Ovary (tissue), 9 donors: ENCODE data around the gene PROP1. TPM values are rescaled to one million over a fixed set of nuclear protein-coding genes. Genes with fewer than 3 reads are reported as not detected.
"Not testable (repeated sequence)": the region's sequence is repeated elsewhere in the genome, so short reads cannot be mapped to it uniquely, and the experiment has no call there.

Experiments
- DNase-seq, 5 donors: peaks; one replicate each; pipeline ENCODE4 v3.0.0-alpha.2; 2019 to 2020
- H3K27ac ChIP-seq, 2 donors: fragments of 200-600 bp; one replicate each; pipeline versions ENCODE4 v1.5.1 to v1.8.0; 2019 to 2022
- H3K27me3 ChIP-seq: fragments of 200-600 bp; one replicate; pipeline ENCODE4 v1.8.0; 2022
- H3K36me3 ChIP-seq: fragments of 200-600 bp; sonication (generic); one replicate; pipeline ENCODE4 v1.5.1; 2019
- H3K4me1 ChIP-seq: one replicate; pipeline ENCODE4 v1.8.1; 2013; ENCODE audit warnings: mild to moderate bottlenecking, moderate library complexity; ENCODE audit not compliant: insufficient read depth
- H3K4me3 ChIP-seq: fragments of 200-600 bp; sonication (generic); one replicate; pipeline ENCODE4 v1.5.1; 2017
- H3K9me3 ChIP-seq, 2 donors: fragments of 200-600 bp in 1 of 2; sonication (generic) in 1 of 2; one replicate each; pipeline versions ENCODE4 v1.5.1 to v1.8.1; 2013 to 2019; ENCODE audit warnings: mild to moderate bottlenecking in 1 of 2, moderate library complexity in 1 of 2
- EP300 ChIP-seq: sonication (generic); formaldehyde crosslinking; IDR thresholded peaks from one replicate; pipeline ENCODE4 v1.6.1; 2017; ENCODE audit warnings: antibody characterized with exemption
- POLR2A ChIP-seq: fragments of 450-650 bp; IDR thresholded peaks from one replicate; pipeline ENCODE4 v1.6.1; 2017; ENCODE audit warnings: antibody characterized with exemption, mild to moderate bottlenecking, moderate library complexity
- WGBS, 3 donors: extraction: QIAGEN DNeasy Blood & Tissue Kit in 1 of 3; methylation state at CpG; one replicate each; pipeline versions ENCODE4 v1.1.5 to v1.1.7; 2013 to 2017; 5-methylcytosine and 5-hydroxymethylcytosine counted together
- intact Hi-C, 4 donors: fragments of 100-400 bp; cut with DNase I; formaldehyde crosslinking; loops; one replicate each; pipeline versions ENCODE4 v1.11.0 to v1.15.1; 2022 to 2023
- polyA plus RNA-seq, 2 donors: library from polyadenylated mRNA; stranded (reverse); fragments of 200-250 nt in 1 of 2; fragments of 350-450 nt in 1 of 2; fragmentation: Illumina TruSeq in 1 of 2; extraction: RNeasy Lipid Tissue Mini Kit (QIAGEN cat#74804) in 1 of 2; gene quantifications; one replicate each; pipeline ENCODE4 v1.2.3, GENCODE V29; 2013 to 2014
- total RNA-seq, 7 donors: library from RNA; depleted of rRNA in 2 of 7; stranded (reverse); fragments of >200 nt in 2 of 7; fragmentation: NEBNext Ultra II Directional in 3 of 7; extraction: Animal tissue kit (Norgen Biotek cat#: 25700) in 3 of 7; gene quantifications; one replicate each; pipeline versions ENCODE4 v1.1.0 to v1.2.4, GENCODE V29; 2016 to 2023
- TF ChIP-seq, protein P1 (sequence below), 3 donors: fragments of 450-650 bp in 2 of 3; fragments of 200-600 bp in 1 of 3; IDR thresholded peaks; one replicate each; pipeline versions ENCODE4 v1.5.1 to v1.8.0; 2016 to 2022; ENCODE audit warnings: antibody characterized with exemption in 3 of 3, mild to moderate bottlenecking in 1 of 3
- donor health status: DM: no; HTN: no; CAD: no; lungs with moderate emphysema.
- donor health status: DM: no; HTN: no; CAD: no.
- donor health status: Bipolar disorder and iron deficiency.
- donor health status: DM: yes; HTN: yes; CAD: no.
- donor health status: DM: no; HTN: no; CAD: no.
- donor health status: DM: yes; HTN: yes; CAD: no.

Gene PROP1
- total and polyA plus RNA-seq, 9 donors, result not detected

GRCh38 chr5:177982072-177982727, 13.8 kb downstream of the PROP1 start:
- Histone ChIP-seq H3K36me3 (no peaks in the 10 kb centered on the region), H3K4me1 (peaks cover 2% of the 10 kb centered on the region), H3K9me3 (no peaks in the 10 kb centered on the region), H3K4me3 (no peak overlapping the region), H3K27ac (no peak overlapping the region), H3K27me3 (no peaks in the 10 kb centered on the region)
- no peak for TF ChIP-seq EP300
- TF ChIP-seq, protein P1, sequence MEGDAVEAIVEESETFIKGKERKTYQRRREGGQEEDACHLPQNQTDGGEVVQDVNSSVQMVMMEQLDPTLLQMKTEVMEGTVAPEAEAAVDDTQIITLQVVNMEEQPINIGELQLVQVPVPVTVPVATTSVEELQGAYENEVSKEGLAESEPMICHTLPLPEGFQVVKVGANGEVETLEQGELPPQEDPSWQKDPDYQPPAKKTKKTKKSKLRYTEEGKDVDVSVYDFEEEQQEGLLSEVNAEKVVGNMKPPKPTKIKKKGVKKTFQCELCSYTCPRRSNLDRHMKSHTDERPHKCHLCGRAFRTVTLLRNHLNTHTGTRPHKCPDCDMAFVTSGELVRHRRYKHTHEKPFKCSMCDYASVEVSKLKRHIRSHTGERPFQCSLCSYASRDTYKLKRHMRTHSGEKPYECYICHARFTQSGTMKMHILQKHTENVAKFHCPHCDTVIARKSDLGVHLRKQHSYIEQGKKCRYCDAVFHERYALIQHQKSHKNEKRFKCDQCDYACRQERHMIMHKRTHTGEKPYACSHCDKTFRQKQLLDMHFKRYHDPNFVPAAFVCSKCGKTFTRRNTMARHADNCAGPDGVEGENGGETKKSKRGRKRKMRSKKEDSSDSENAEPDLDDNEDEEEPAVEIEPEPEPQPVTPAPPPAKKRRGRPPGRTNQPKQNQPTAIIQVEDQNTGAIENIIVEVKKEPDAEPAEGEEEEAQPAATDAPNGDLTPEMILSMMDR (IDR thresholded peaks at IDR 0.05), result no peak
- TF ChIP-seq POLR2A, result no peak
- intact Hi-C loops, result no loop called here
- WGBS, 3 donors, result 29 to 34% (median 31%) methylated on average over 17 of the region's 17 CpGs
- DNase-seq, result no peak

DNA sequence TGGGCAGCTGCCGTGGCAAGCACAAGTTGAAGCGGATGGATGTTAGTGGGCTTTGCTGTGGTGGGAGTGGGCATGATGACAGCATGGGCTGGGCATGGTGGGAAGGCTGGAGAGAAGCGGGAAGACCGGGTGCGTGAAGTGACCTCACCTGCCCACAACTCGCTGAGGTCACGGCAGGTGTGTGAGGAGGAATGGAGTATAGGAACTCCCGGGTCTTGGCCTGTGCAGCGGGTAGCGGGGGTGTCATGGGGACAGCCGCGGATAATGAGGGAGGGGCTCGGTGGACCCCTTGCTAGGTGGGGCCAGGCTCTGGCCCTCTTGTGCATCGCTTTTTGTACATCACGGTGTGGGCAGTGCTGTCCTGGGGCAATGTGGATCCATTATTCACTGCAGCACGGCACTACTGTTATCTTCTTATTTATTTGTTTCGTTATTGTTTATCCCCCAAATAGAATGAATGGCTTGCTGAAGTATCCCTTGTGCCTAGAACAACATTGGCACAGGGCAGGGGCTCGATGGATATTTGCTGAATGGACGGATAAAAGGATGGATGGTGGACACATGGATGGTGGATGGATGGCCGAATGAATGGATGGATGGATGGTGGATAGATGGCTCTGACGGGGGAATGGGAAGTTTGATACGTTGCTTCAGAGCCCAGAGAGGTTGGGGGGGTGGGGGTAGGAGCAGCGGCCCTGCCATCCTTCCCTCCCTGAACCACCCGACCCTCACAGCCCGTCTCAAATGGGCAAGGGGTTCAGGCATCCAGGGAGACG, 14.6 kb downstream of the PROP1 start:
- peaks cover 2% of the 10 kb centered on the region for H3K4me1 ChIP-seq
- TF ChIP-seq, protein P1 (IDR thresholded peaks at IDR 0.05), result no peak
- TF ChIP-seq EP300, result no peak
- no peak for TF ChIP-seq POLR2A
- WGBS, 3 donors, result 70 to 79% (median 73%) methylated on average over 26 of the region's 26 CpGs
- H3K27ac ChIP-seq, result no peak overlapping the region
- no peaks in the 10 kb centered on the region for H3K9me3 ChIP-seq
- H3K27me3 ChIP-seq, result no peaks in the 10 kb centered on the region
- H3K36me3 ChIP-seq, result no peaks in the 10 kb centered on the region
- no peak overlapping the region for H3K4me3 ChIP-seq
- no peak for DNase-seq
- intact Hi-C loops, result no loop called here

GRCh38 chr5:177980743-177981151, 15.3 kb downstream of the PROP1 start:
- intact Hi-C loops, result no loop called here
- H3K9me3 ChIP-seq, result no peaks in the 10 kb centered on the region
- no peak overlapping the region for H3K4me3 ChIP-seq
- 11 to 18% (median 15%) methylated on average over 10 of the region's 10 CpGs for WGBS, 3 donors
- TF ChIP-seq, protein P1 (IDR thresholded peaks at IDR 0.05), result no peak
- TF ChIP-seq POLR2A (no peak), EP300 (no peak)
- no peaks in the 10 kb centered on the region for H3K27me3 ChIP-seq
- peak; percentile 27 to 59 (median 30) for DNase-seq
- no peaks in the 10 kb centered on the region for H3K36me3 ChIP-seq
- peaks cover 2% of the 10 kb centered on the region for H3K4me1 ChIP-seq
- no peak overlapping the region for H3K27ac ChIP-seq

GRCh38 chr5:177977600-177977999, 18.4 kb downstream of the PROP1 start:
- DNase-seq, H3K36me3 ChIP-seq, H3K27me3 ChIP-seq, H3K4me3 ChIP-seq, H3K4me1 ChIP-seq, intact Hi-C loops, H3K9me3 ChIP-seq, H3K27ac ChIP-seq: not testable (repeated sequence)
- 36 to 53% (median 53%) methylated on average over 4 to 8 of the region's 8 CpGs for WGBS, 3 donors

- Histone ChIP-seq H3K27me3 (no peaks in the 10 kb centered on the region), H3K4me1 (no peaks in the 10 kb centered on the region), H3K9me3 (no peaks in the 10 kb centered on the region), H3K36me3 (no peaks in the 10 kb centered on the region), H3K27ac (no peak overlapping the region), H3K4me3 (no peak overlapping the region)
- TF ChIP-seq, protein P1 (IDR thresholded peaks at IDR 0.05), result no peak
- TF ChIP-seq EP300, result no peak
- TF ChIP-seq POLR2A, result no peak
- intact Hi-C loops, result no loop called here
- 63 to 78% (median 64%) methylated on average over 5 of the region's 5 CpGs for WGBS, 3 donors
- DNase-seq, result no peak
These were observed 22.9 kb downstream of the PROP1 start for GRCh38 chr5:177973066-177973635.
